HG03097 (cell line): ENCODE results near the gene ERLEC1.
"Not testable (repeated sequence)": the region's sequence is repeated elsewhere in the genome, so short reads cannot be mapped to it uniquely, and the experiment has no call there.

Experiments
- ATAC-seq: cut with Tn5 transposase; IDR thresholded peaks from one replicate; pipeline ENCODE4 v1.9.1; 2021; ENCODE audit not compliant: unreplicated experiment, low FRiP score

The ERLEC1 gene

DNA sequence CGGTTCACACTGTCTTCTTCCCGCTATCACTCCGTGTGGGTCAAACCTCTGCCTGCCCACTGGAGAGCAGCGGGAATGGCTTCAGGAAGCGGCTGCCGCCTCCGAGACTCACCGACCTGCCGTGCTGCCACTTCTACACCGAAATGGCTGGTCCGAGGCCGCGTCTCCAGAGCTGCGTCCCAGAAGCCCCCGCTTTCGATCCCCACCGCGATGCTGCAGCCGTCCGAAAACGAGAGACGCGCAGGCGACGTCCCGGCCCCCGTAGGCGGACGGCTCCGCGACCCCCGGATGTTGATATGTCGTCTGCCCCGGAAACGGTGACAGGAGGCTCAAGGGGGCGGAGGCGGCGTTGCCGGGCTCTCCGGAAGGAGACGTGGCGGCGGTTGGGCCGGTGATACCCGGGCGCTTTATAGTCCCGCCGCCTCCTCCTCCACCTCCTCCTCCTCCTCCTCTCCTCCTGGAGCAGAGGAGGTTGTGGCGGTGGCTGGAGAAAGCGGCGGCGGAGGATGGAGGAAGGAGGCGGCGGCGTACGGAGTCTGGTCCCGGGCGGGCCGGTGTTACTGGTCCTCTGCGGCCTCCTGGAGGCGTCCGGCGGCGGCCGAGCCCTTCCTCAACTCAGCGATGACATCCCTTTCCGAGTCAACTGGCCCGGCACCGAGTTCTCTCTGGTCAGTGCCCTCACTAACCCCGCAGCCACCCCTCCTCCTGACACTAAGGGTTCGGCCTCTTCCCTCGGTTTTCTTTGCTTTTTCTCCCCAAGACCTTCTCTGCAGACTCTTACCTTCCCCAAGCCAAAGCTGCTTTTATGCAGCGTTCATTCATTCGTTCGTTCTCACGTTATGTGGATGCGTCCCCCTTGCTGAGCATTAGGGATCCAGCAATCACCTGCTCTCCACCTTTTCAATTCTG lies at the start of gene ERLEC1, which contains the start of gene ASB3:
Gene ERLEC1, plus strand, starts transcription at position 340 of the 909 bp plus-strand sequence. Its CDS starts 167 bp downstream, at position 507.
Gene ASB3, minus strand, starts transcription at position 249 of the 909 bp plus-strand sequence. CDS start 21,381 bp downstream, outside the sequence.
- peak; percentile 93 for ATAC-seq

GRCh38 chr2:53737091-53737490 lies 49.8 kb upstream of the ERLEC1 start:
- ATAC-seq = no peak

GRCh38 chr2:53739032-53739431 lies 47.8 kb upstream of the ERLEC1 start:
- no peak for ATAC-seq

DNA sequence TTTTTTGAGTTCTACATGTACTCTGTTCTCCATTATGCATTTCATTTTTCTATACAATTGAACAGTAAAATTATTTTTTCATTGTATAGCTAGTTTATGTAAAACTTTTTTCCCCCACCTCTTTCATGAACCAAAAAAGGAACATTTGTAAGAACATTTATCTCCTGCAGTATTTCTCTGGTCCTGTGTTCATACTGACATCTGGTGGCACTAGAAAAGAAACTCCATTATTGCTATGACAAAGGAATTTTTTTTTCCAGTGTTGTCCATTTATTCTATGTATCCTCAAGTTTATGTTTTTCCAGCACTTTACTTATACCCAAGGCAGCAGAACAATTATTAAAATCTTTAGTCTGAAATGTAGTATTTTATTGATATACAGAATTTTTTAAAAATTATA lies 46.7 kb upstream of the ERLEC1 start:
- ATAC-seq = no peak

- no peak for ATAC-seq
Observed at GRCh38 chr2:53744395-53745065, 42.3 kb upstream of the ERLEC1 start.

GRCh38 chr2:53750041-53750768 lies 36.6 kb upstream of the ERLEC1 start:
- no peak for ATAC-seq

GRCh38 chr2:53751728-53752127 lies 35.1 kb upstream of the ERLEC1 start:
- peak; percentile 83 for ATAC-seq

DNA sequence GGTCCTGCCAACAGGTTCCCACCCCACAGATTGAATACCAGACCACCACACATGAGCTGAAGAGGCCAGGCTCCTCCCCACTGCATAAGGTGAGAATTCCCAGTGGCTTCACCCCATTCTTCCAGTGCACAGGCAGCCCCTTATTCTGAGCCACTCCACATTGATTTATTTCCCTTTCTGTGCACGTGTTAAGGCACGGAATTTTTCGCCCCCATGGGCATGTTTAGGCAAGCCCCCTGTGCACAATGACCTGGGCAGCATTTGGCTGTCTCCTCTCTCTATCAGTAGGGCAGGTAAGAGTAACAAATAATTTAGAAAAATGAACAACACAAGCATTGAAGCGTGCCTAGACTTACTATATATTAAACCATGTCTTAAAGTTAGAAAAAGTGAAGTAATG lies 34.5 kb upstream of the ERLEC1 start:
- no peak for ATAC-seq

DNA sequence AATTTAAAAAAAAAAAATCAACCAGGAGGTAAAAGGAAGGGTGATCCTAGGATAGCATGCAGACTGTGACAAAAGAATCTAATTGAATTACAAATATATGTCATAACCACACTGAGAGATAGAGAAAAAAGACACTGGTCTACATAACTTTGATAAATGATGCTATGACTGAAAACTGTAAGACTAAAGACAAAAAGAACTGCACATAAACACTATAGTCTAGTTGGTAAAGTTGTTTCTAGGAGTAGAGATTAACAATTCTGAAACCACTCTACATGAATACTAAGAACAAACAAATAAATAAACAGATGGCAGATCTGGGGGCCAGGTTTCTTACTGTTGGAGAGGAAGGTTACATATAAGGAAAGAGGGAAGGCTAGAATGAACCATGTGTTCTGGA lies 33.8 kb upstream of the ERLEC1 start:
- no peak for ATAC-seq

- no peak for ATAC-seq
Observed at GRCh38 chr2:53755121-53755520, 31.7 kb upstream of the ERLEC1 start.

DNA sequence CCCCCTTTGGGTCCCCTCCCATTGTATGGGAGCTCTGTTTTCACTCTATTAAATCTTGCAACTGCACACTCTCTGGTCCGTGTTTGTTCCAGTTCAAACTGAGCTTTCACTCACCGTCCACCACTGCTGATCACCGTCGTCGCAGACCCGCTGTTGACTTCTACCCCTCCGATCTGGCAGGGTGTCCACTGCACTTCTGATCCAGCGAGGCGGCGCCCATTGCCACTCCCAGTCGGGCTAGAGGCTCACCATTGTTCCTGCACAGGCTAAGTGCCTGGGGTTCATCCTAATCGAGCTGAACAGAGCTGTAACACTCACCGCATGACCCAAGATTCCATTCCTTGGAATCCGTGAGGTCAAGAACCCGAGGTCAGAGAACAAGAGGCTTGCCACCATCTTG lies 30.2 kb upstream of the ERLEC1 start:
- no peak for ATAC-seq

GRCh38 chr2:53757206-53757605 lies 29.6 kb upstream of the ERLEC1 start:
- ATAC-seq = not testable (repeated sequence)

DNA sequence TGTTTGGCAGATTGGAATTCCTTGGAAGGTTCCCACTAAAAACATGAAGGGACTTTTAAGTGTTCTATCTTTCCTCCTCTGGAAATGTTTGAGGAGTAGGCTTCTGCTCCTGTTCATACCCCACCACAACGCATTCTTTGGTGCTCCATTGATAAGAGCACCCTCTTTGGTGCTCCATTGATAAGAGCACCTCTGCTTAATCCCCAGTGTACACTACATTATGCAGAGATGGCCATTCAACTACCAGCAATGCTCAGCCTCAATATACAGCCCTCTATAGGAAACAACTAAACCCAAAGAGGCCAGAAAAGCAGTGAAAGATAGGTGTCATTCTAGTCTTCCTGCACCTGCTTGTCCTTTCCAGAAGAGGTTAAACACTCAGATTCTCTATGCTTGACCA lies 21.1 kb upstream of the ERLEC1 start:
- ATAC-seq = no peak

DNA sequence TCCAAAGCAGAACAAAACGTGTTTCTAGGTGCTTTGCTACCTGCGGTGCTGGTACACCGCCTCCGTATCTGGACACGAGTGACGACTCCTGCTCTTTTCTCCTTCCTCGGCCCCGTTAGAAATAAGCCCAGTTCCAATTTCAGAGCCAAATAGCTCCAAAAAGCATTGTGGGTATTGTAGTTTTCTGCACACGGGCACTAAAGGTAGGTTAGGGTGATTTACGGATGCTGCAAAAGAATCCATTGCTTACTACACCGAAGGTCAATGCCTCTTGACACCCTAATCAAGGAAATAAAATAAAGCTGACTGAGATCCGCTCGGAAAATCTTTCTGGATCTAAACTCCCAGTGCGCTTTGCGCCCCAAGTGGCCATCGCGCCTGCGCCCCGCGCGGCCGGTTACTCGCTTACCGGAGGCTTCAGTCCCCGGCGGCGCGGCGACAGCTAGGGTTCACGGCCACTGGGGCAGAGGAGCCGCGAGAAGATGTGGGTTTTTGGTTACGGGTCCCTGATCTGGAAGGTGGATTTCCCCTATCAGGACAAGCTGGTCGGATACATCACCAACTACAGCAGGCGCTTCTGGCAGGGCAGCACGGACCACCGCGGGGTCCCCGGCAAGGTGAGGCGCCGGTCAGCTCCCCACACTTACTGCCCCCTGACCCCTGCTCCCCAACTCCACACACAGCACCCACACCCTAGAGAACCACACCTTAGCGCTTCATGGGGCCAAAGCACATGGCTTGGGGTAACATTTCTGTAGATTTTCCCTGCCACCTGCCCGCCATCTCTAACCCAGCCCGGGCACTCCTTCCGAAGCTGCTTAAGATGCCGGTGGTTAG lies 19.2 kb upstream of the ERLEC1 start, which contains the start of gene CHAC2:
Gene CHAC2, plus strand, starts transcription at position 400 of the 837 bp plus-strand sequence. Its CDS starts 83 bp downstream, at position 483.
- peak; percentile 92 for ATAC-seq

GRCh38 chr2:53768242-53768542 lies 18.7 kb upstream of the ERLEC1 start:
- ATAC-seq = peak; percentile 28

GRCh38 chr2:53769318-53769945 lies 17.4 kb upstream of the ERLEC1 start:
- no peak for ATAC-seq

DNA sequence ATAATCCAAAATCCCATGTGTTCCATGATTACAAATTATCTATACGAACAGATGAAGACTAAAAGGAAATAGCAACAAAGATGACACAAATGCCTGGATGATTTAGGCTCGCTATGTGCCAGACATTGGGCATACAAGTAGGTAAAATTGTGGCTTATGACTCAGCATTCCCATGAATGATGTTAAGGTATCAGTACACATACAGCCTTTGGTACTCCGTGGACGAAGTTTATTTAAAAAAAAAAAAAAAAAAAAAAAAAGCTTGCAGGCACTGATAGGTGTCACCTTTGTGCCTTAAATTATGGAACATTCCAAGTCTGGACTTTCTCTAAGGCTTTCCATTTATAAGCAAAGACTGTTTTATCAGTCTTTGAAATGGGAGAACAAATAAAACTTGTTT lies 16.6 kb upstream of the ERLEC1 start:
- ATAC-seq = no peak

DNA sequence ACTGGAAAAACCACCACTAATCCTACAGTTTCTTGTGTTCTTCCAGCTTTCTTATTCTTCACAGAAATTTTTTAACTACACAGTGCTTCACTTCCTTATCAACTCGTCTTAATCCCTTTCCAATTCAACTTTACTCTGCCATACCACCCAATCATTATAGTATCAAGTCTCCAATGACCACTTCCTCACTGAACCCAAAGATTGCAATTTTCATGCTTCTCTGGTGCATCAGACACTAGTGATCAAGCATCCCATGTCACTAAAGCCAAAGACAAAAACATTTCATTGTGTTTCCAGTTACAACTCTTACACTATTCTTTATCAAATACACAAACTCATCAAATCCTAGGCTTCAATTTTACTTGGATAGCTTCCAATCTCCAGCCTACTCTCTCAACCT lies 9.7 kb upstream of the ERLEC1 start:
- ATAC-seq = no peak

GRCh38 chr2:53778536-53779162 lies 8.2 kb upstream of the ERLEC1 start:
- ATAC-seq = no peak
